ENCODE data around the gene GSC.

The GSC gene

GRCh38 chr14:94771906-94772490 lies 2.1 kb upstream of the GSC start:
- DNase-seq, result no peak

- no peak for DNase-seq
These were observed 1.4 kb upstream of the GSC start for GRCh38 chr14:94771158-94771905.

GRCh38 chr14:94770815-94771157 lies 873 bp upstream of the GSC start:
- DNase-seq, result no peak

GRCh38 chr14:94770251-94770749 lies 387 bp upstream of the GSC start:
- DNase-seq, result no peak

GRCh38 chr14:94768521-94769390 lies 1.2 kb downstream of the GSC start:
- no peak for DNase-seq

- DNase-seq, result no peak
These were observed 1.8 kb downstream of the GSC start for GRCh38 chr14:94768141-94768520.

GRCh38 chr14:94767321-94767878 lies 2.5 kb downstream of the GSC start:
- DNase-seq, result no peak

GRCh38 chr14:94764573-94764972 lies 5.3 kb downstream of the GSC start:
- no peak for DNase-seq

GRCh38 chr14:94762431-94762830 lies 7.5 kb downstream of the GSC start:
- DNase-seq, result no peak

- DNase-seq, result no peak
These were observed 7.9 kb downstream of the GSC start for GRCh38 chr14:94761997-94762377.

GRCh38 chr14:94761348-94761996 lies 8.4 kb downstream of the GSC start:
- DNase-seq, result no peak

GRCh38 chr14:94756310-94756882 lies 13.5 kb downstream of the GSC start:
- no peak for DNase-seq

- no peak for DNase-seq
These were observed 15.4 kb downstream of the GSC start for GRCh38 chr14:94754391-94754942.

GRCh38 chr14:94752591-94753436 lies 17.1 kb downstream of the GSC start:
- DNase-seq, result no peak

- no peak for DNase-seq
These were observed 18.0 kb downstream of the GSC start for GRCh38 chr14:94751956-94752355.

GRCh38 chr14:94751321-94751720 lies 18.6 kb downstream of the GSC start:
- DNase-seq, result no peak

GRCh38 chr14:94750371-94750770 lies 19.5 kb downstream of the GSC start:
- DNase-seq, result no peak

- peak in 2 of 51 donors; percentile 9 to 17 for DNase-seq
These were observed 21.1 kb downstream of the GSC start for GRCh38 chr14:94748667-94749347.

- no peak for DNase-seq
These were observed 22.2 kb downstream of the GSC start for GRCh38 chr14:94747739-94748138.

Measured in hypothalamus (tissue), 51 donors.